GM19463 (cell line): Measurements from ENCODE around the gene CPD.
"Not testable (repeated sequence)": the region's sequence is repeated elsewhere in the genome, so short reads cannot be mapped to it uniquely, and the experiment has no call there.

ENCODE experiments used
- ATAC-seq: cut with Tn5 transposase; IDR thresholded peaks from one replicate; pipeline ENCODE4 v1.9.1; 2021; ENCODE audit warnings: mild to moderate bottlenecking, moderate library complexity; ENCODE audit not compliant: unreplicated experiment

Gene CPD

DNA sequence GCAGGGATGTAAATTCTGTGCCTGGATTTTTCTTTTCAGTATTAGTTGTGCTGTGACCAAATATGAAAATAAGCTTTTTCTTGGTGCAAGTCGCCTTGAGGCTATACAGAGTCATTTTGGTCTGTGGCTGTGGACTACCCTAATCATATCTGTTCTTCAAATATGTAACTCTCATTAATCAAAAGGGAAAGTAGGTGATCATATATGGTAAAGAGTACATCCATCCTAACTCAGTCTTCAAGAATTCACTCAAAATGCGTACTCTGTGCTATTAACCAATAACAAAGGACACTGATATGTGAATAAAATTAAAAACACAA is 2.6 kb downstream of the CPD start:
- ATAC-seq = no peak

DNA sequence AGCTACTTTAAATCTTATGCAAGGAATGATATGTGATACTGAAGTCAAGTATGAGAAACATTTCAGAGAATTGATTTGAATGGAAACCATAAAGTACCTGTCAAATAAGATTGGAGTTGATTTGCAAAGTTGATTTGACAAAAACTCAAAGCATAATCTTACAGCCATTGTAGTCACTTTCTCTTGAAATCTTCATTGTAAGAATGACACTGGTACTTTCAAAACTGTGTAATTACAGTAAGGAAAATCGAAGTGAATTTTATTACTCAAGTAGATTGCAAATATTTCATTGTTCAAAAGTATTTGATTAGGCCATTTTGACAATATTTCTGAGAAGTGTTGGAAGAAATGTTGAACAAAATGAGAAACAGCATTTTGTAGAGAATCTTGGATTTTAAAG is 3.6 kb downstream of the CPD start:
- no peak for ATAC-seq

DNA sequence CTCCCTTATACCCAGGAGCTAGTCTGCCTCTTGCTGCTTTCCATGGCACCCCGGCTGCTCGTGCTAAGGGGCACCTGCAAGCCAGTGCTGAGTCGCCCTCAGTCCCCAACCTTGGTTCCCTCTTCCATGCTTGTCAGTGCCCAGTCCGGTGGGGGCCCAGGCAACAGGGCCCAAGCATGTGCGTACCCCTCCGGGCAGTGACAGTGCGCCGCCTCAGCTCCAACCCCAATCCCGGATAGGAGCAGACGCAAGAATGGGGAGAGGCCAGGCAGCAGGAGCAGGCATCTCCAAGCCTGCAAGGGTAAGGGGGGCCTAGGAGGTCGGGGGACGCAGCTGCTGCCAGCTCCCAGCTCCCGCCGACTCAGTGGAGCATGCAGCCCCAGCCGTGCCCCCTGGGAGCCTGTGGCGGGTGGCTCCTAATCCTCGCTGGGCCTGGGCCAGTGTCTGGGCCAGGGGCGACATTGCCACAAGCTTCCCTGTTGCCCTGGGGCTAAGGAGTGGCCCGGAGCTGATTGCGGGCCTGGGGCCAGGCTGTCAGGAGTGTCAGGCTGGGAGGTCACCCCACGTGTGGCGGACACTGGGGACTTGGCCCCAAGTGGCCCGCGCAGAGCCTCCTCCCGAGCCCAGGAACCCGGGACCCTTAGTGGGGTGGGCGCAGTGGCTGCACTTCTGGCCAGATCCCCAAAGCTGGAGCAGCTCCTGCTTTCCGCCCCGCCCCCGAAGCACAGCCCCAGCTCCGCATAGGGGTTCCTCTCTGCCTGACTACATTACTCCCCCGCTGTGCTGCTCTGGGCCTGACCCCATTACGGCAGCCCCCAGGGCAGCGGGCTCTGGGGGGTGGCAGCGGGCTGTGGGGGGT is 9.8 kb downstream of the CPD start:
- ATAC-seq = no peak

DNA sequence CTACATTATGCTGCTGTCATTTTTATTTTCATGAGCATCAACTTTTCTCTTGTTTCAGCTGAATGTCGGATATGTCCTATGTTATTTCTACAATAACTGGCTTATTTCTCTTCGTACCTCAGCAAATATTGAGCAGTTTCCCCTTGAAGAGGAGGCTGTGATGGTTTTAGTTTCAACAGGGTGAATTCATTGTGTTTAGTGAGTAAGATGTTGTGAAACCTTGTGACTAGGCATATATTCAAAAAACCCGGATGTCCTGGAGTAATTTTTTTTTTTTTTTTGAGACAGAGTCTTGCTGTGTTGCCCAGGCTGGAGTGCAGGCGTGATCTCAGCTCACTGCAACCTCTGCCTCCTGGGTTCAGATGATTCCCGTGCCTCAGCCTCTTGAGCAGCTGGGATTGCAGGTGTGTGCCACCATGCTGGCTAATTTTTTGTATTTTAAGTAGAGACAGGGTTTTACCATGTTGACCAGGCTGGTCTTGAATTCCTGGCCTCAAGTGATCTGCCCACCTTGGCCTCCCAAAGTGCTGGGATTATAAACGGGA is 11.1 kb downstream of the CPD start:
- no peak for ATAC-seq

DNA sequence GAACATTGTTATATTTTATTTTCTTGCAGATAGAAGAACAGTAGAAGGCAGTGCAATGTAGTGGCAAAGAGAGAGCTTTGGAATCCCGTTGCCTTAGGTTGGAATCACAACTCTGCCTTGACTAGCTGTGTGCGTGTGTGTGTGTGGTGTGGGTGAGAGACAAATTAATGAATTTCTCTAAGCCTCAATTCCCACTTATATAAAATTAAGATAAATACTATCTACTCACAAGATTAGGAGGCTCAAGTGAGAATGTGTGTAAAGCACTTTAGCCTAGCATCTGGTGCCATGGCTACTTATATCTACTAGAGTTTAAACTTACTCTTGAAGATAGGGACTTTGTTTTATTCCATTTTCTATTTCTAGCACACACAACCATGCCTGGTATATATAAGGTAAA is 12.8 kb downstream of the CPD start:
- no peak for ATAC-seq

DNA sequence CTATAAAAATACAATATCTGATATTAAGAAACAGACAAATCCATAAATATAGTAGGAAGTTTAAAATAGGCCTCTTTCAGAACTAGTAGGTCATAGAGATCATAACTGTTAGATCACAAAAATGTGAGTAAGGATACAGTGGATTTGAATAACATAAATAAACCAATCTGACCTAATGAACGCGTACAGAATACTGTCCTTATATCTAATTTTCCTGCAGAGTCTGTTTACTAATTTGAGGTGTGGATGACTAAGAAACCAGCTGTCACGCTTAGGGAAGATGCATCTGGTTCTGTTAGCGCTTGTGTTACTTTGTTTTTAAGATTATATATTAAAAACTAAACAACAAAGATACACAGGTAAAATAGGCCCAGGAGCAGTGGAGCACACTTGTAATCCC is 14.8 kb downstream of the CPD start:
- ATAC-seq = no peak

DNA sequence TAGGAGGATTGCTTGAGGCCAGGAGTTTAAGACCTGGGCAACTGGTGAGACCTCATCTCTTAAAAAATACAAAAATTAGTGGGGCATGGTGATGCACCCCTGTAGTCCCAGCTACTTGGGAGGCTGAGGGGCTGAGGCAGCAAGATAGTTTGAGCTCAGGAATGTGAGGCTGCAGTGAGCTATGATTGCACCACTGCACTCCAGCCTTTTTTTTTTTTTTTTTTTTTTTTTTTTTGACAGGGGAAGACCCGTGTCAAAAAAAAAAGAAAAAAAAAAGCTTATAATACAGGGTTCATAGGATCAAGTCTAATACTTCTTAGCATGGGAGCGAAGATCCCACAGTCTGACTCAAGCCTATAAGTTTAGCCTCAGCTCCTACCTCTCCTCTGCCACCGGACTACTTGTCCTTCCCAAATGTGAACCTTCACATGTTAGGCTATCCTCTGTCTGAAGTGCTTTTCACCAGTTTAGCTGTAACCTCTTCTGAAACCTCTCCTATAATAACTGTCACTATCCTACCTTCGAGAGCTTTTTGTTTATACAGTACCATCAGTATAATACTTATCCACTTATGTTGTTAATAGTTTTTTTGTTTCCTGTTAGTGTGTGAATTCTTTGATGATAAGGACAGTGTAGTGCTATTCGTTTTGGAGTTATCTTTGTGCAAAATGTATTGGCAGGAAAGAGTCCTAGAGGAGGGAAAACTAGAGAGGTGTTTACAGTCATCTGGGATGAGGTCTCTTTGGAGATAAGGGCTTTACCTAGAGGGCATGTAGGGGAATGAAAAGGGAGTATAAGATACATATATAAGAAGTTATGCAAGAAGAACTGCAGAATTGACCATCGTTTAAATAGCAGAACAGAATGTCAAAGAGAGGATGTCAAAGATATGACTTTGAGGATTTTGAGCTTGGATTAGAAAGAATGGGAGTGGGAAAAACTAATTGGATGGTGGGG is 15.5 kb downstream of the CPD start:
- ATAC-seq = no peak

DNA sequence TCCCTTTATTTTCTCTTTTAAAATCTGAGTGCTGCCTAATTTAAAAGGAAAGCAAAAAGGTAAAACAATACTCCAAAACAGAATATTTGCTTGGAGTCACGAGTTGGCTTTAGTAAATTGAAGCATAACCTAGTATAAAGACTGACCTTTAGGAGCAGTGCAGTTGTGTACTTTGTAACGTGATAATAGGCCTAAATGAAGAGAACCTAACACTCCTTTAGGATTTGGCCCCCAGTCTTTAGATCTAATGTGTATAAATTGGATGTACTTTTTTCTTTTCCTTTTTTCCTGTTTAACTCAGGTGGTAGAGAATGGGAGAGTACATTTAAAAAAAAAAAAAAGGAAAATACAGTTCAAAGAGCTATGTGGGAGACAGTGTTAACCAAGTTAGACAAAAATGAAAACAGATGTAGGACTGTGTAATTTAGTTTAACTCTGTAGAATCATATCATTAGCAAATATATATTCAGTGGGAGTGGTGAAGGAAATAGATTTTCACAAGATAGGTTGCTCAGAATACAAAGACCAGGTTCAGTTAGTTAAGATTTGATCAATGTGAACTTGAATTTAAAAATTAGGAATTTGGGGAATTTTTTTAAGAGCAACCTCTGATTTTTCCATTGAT is 16.8 kb downstream of the CPD start:
- no peak for ATAC-seq

DNA sequence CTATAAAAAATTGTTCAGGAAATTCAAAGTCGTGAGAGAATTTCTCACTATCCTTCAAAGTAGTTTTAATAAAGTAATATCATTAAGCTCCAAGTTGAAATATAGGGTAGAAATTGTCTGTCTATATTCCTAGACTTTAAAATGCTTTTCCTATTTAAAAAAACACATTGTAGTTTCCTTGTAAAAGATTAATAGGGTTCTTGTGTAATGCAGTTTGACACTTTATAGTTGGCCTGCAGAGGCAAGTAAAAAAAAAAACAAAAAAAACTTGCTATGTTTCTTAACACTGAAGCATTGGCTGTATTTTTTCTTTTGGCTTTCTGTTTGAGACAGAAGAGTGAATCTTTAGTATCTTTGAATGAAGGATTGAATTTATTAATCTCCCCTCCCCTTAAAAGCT is 17.4 kb downstream of the CPD start:
- no peak for ATAC-seq

DNA sequence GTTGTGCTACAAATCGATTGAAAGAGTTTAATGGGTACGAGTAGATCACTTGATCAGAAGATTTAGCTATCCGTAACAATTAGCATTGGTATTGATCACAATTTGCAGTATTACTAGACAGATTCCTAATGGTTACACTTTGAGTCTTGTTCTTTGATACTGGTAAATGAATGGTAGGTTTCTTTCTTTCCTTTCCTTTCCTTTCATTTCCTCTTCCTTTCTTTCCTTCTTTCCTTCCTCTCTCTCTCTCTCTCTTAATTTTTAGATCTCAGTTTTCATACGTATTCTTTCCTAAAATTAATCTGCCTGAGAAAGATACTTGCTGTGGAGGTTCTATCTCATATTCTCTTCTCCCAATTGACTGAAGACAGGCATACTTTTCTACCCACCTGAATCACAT is 17.9 kb downstream of the CPD start:
- no peak for ATAC-seq

DNA sequence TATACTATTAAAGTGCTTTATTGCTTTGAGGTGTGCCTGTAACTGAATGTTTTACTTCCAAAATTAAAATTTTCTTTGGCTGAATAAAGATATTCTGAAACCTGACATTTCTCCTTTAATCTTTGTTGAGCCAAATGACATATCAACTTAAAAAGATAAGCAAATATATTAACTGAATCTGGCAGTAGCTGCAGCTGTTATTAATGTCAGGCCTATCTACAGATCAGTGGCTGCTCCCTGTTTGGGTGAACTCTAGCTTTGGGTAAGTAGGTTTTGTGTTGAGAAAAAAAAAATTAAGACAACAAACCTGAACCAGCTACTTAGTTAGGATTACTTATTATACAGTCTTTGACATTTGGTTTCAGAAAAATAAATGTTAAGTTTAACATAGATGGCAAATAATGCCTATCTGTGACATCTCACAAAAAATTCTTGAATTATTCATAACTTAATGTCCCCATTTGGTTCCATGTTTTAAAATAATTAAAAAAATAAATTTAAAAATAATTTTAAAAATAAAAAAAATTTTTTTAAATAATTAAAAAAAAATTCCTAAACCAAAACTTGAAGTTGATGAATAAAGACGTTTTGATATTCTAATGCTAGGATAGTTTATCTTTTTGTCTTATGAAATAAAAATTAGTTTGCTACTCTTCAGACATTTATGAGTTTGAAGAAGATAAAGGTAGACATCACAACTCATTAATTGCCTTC is 19.8 kb downstream of the CPD start:
- ATAC-seq = no peak

DNA sequence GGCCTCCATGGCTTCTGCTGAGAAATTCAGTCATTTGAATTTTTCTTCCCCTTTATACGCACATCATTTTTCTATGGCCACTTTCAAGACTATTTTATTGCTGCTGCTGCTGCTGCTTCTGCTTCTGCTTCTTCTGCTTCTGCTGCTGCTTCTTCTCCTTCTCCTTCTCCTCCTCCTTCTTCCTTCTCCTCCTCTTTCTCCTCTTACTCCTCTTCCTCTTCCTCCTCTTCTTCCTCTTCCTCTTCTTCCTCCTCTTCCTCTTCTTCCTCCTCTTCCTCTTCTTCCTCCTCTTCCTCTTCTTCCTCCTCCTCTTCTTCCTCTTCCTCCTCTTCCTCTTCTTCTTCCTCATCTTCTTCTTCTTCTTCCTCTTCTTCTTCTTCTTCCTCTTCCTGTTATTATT is 22.4 kb downstream of the CPD start:
- ATAC-seq = no peak

DNA sequence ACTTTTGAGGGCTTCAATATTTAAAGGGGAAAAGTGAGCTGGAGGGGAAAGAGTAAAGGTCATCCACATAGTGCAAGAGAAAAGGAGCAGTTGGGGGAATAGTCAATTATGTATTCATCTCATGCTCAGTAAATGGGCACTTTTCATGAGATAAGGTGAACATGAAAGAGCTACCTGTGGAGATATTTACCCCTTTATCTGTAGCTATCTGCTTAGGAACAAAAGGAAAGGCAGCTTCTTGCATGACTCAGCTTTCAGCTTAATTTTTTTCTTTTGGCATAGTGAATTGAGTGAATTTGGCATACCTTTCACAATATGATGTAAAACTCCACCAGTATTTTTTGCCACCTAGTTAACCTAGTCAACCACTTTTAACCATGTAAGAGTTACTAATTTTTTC is 26.4 kb downstream of the CPD start:
- ATAC-seq = no peak

DNA sequence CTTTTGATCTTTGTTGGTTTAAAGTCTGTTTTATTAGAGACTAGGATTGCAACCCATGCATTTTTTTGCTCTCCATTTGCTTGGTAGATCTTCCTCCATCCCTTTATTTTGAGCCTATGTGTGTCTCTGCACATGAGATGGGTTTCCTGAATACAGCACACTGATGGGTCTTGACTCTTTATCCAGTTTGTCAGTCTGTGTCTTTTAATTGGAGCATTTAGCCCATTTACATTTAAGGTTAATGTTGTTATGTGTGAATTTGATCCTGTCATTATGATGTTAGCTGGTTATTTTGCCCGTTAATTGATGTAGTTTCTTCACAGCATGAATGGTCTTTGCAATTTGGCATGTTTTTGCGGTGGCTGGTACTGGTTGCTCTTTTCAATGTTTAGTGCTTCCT is 31.9 kb downstream of the CPD start:
- ATAC-seq = not testable (repeated sequence)

DNA sequence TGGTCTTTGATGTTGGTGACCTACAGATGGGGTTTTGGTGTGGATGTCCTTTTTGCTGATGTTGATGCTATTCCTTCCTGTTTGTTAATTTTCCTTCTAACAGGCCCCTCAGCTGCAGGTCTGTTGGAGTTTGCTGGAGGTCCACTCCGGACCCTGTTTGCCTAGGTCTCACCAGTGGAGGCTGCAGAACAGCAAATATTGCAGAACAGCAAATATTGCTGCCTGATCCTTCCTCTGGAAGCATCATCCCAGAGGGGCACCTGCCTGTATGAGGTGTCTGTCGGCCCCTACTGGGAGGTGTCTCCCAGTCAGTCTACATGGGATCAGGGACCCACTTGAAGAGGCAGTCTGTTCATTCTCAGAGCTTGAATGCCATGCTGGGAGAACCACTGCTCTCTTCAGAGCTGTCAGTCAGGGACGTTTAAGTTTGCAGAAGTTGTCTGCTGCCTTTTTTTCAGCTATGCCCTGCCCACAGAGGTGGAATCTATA is 33.3 kb downstream of the CPD start:
- ATAC-seq = not testable (repeated sequence)

DNA sequence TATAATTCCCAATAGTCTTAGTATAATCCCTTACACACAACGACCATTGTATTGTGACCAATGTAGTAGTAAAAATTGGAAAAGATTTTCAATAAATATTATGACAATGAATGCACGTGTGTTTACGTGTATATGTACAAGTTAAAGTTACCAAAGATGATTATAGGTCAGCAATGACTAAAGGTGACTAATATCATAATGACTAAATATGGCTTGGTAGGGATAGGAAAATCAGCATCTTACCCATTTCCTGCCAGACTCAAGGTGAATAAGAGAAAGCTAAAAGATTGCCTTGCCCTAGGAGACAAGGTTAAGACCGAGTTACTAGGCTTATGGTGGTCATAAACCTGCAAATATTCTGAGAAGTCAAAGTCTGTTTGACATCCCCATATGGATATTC is 34.4 kb downstream of the CPD start:
- no peak for ATAC-seq

DNA sequence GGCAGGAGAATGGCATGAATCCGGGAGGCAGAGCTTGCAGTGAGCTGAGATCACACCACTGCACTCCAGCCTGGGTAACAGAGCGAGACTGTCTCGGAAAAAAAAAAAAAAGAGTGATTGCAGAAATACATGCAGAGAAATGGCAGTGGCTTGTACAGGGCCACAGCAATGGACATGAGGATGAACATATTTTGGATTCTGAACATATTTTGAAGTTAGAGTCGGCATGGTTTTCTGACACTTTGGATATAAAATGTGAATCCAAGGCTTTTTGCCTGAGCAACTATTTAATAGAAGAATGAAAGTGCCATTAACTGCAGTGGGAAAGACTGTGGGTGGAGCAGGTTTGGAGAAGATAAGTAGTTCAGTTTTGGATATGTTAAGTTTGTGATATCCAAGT is 35.8 kb downstream of the CPD start:
- no peak for ATAC-seq

DNA sequence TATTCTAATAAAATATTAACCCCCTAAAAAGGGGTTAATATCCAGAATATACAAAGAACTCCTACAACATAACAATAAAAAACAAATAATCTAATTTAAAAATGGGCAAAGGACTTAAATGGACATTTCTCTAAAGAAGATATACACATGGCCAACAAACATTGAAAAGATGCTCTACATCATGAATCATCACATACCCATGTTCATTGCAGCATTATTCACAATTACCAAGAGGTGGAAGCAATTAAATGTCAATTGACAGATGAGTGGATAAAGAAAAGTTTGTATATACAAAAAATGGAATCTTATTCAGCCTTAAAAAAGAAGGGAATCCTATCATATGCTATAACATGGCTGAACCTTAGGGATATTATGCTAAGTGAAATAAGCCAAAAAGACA is 36.8 kb downstream of the CPD start:
- ATAC-seq = no peak

DNA sequence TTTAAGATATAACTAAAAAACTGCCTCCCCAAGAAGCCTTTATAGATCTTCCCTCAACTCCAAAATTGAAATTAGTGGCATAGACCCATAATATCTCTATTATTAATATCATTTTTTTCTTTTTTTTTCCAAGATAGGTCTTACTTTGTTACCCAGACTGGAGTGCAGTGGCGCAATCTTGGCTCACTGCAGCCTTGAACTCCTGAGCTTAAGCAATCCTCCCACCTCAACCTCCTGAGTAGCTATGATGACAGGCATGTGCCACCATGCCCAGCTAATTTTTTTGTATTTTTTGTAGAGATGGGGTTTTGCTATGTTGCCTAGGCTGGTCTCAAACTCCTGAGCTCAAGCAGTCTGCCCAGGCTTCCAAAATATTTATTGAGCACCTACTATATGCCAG is 39.3 kb downstream of the CPD start:
- not testable (repeated sequence) for ATAC-seq

DNA sequence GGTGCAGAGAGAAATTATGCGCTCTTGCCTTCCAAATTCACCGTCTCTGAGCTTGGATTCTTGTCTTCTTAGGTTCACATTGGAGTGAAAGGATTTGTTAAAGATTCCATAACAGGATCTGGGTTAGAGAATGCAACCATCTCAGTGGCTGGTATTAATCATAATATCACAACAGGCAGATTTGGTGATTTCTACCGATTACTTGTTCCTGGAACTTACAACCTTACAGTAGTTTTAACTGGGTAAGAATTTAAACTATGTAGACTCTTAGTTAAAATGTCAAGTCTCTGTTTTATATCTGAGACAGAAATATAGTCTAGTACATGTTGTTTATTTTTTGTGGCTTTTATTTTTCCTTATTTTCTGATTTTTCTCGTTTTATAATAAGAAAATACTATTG is 42.9 kb downstream of the CPD start:
- ATAC-seq = no peak

DNA sequence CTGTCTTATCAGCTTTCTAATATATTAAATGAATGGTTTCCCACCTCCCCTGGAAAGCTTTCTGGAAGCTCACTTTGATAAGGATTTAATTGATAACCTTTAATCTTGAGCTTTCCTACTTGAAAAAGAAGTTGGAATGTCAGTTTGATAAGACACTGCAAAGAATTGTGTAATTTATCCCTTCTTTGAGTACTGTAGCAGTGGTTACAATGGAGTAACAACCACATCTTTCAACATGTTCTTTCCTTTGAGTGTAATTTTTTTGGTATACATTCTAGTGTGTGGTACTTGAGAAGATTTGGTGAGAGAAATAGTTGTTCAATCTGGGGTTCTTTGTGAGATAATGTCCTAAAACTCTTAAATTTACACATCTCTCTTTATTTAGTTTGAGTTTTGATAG is 43.4 kb downstream of the CPD start:
- no peak for ATAC-seq
